Measurements from ENCODE around the gene EVL.

DNA sequence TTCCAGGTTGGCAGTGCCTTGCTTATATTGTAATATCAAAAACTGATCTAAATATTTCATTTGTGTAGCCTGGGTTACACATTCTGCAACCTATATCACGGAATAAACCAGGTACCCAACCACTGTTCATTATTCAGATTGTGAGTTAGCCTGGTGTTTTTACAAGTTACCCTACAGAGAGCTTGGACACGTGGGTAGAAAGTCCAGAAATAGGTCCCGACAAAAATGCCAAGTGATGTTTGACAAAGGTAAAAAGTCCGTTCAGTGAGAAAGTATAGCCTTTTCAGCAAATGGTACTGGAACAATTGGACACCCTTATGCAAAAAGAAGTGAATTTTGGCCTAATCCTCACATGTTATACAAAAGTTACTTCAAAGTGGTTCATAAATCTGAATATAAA lies 17.6 kb upstream of the EVL start:
- TF ChIP-seq CTCF (conservative IDR thresholded peaks at IDR 0.05; ENCODE audit: low read length) (no peak), EZH2phosphoT487 (IDR thresholded peaks at IDR 0.05; ENCODE audit: borderline replicate concordance, low read depth, low read length) (no peak)
